Prostate gland (tissue), 2 donors: Measurements from ENCODE around the gene REEP3.

ENCODE experiments used
- CTCF ChIP-seq, 4 experiments: fragments of 200-600 bp in 2 of 4; fragments of 450-650 bp in 2 of 4; sonication (generic) in 2 of 4; IDR thresholded peaks; 1 replicate in 3 of 4; 2 replicates in 1 of 4; pipeline ENCODE4 v1.5.1; 2016 to 2019; ENCODE audit warnings: antibody characterized with exemption in 4 of 4, mild to moderate bottlenecking in 2 of 4, moderate library complexity in 2 of 4
- POLR2A ChIP-seq: fragments of 450-650 bp; IDR thresholded peaks from one replicate; pipeline ENCODE4 v1.6.1; 2016; ENCODE audit warnings: antibody characterized with exemption, mild to moderate bottlenecking
- POLR2AphosphoS5 ChIP-seq: sonication (generic); formaldehyde crosslinking; IDR thresholded peaks from one replicate; pipeline ENCODE4 v1.6.1; 2017; ENCODE audit warnings: antibody characterized with exemption

- TF ChIP-seq CTCF (IDR thresholded peaks at IDR 0.05) (no peak), POLR2A (no peak), POLR2AphosphoS5 (no peak)
Observed at GRCh38 chr10:63562857-63563256, 41.7 kb downstream of the REEP3 start.
